Dedifferentiated amniotic fluid mesenchymal stem cell (primary cell): ENCODE results near the gene RAB11FIP3.

Experiments used
- DNase-seq: peaks from one replicate; pipeline ENCODE4 v3.0.0-alpha.2; 2016; ENCODE audit errors: extremely low spot score

Gene RAB11FIP3

DNA sequence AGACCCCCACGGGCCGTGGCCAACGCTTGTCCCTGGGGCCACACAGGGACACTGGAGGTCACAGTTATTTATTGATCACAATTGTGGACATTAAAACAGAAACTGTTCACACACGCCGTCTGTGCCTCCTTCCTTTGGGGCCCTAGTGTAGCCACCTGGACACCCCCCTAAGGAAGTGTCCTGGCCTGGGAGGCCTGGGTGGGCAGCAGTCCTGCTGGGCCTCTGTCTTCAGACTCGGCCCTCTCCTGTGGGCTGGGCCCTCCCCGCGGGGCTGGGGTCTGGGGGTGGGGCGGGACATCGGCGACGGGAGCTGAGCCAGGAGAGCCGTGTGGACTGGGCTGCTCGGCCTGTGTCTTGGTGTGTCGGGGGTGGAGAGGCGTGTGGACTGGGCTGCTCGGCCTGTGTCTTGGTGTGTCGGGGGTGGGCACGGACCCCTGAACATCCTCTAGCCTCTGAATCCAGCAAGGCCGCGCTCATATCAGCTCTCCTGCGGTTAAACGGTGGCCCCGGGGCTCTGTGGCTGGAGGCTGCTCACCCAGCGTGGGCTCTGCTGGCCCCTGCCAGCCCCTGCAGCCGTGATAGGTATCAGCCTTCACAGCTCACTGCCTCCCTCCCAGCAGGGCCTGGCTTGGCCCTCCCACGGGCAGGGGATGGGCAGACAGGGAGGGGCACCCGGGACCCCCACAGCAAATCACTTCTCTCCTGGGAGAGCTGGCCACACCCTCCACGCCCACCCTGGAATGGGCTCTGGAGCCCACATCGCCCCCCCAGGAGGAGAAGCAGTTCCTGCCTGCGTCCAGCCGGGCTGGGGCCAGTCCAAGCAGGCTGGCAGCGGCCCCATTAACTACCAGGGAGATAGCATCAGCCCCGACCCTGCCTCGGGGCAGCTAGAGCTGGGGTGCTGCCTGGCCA is 140.2 kb downstream of the RAB11FIP3 start:
- no peak for DNase-seq

- no peak for DNase-seq
Observed at GRCh38 chr16:566475-567372, 141.3 kb downstream of the RAB11FIP3 start, which contains the start of gene NHLRC4. Gene NHLRC4, plus strand, starts transcription at chr16:567005. Its CDS starts 1,043 bp downstream, at chr16:568048.

- no peak for DNase-seq
Observed at GRCh38 chr16:567373-568256, 142.2 kb downstream of the RAB11FIP3 start.

DNA sequence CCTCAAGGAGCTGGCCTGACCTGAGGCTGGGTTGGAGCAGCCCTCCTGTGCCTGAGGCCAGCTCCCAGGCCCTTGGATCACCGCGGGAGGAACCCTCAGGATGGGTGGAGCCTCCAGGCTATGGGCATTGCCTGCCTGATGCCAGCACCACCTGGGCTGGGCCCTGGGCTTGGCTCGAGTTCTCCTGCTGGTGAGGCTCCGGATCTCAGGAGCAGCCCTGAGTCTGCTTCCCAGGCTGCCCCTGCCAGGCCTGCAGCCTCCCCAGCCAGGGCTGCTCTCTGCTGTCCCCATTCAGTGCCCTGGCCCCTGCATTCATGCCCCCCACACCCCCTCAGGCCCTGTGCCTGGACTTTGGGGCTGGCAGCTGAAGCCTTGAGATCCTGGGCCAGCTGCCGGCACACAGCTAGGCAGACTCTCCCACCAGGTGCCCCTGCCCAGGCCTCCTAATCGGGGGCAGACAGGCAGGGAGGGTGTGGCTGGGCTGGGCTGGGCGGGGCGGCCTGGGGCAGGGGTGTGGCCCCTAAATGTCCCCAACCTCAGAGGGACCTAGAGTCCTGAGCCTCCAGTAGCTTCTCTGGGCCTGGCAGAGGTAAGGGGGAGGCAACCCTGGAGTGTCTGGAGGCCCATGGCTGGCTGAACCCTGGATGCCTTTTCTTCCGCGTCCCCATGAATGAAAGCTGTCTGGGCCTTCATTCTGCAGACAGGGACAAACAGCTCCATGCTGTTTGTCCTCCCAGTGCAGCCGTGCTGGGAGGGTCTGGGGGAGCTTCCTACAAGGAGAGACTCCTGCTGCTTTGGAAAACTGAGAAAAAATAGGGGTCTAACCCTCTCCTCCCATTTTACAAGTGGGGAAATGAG is 143.2 kb downstream of the RAB11FIP3 start:
- no peak for DNase-seq

- peak; percentile 31 for DNase-seq
Observed at GRCh38 chr16:569445-570254, 144.2 kb downstream of the RAB11FIP3 start, which contains the start of gene PIGQ. Gene PIGQ, plus strand, starts transcription at chr16:569968. Its CDS starts 4,107 bp downstream, at chr16:574075.
